CD14-positive monocyte (primary cell): Measurements from ENCODE around the gene C5. TPM values are rescaled to one million over a fixed set of nuclear protein-coding genes. Genes with fewer than 3 reads are reported as not detected.

ENCODE experiments used
- DNase-seq, 3 donors: peaks; one replicate each; pipeline ENCODE4 v3.0.0-alpha.2; 2011 to 2022
- H2AFZ ChIP-seq: 2 replicates; pipeline ENCODE4 v1.6.0; 2012; ENCODE audit warnings: mild to moderate bottlenecking, low read depth, low read length, inconsistent platforms; ENCODE audit not compliant: insufficient read depth, poor library complexity, severe bottlenecking
- H3K27ac ChIP-seq, 2 donors: 1 replicate in 1 of 2; 2 replicates in 1 of 2; pipeline ENCODE4 v1.5.1; 2012 to 2013; ENCODE audit warnings: low read length in 2 of 2, control low read depth in 1 of 2, inconsistent platforms in 1 of 2, low read depth in 1 of 2, mild to moderate bottlenecking in 1 of 2
- H3K27me3 ChIP-seq, 2 donors: one replicate each; pipeline versions ENCODE4 v1.6.0 to v1.6.1; 2011 to 2013; ENCODE audit warnings: low read length in 2 of 2; ENCODE audit not compliant: control insufficient read depth in 2 of 2, insufficient read depth in 2 of 2
- H3K36me3 ChIP-seq, 2 donors: replicated peaks in 1 of 2; 1 replicate in 1 of 2; 2 replicates in 1 of 2; pipeline versions ENCODE4 v1.5.1 to v1.6.1; 2012 to 2013; ENCODE audit warnings: low read length in 2 of 2, control low read depth in 1 of 2, inconsistent platforms in 1 of 2, mild to moderate bottlenecking in 1 of 2; ENCODE audit not compliant: insufficient read depth in 2 of 2, control insufficient read depth in 1 of 2
- H3K4me1 ChIP-seq, 2 donors: 1 replicate in 1 of 2; 2 replicates in 1 of 2; pipeline versions ENCODE4 v1.5.1 to v1.6.1; 2012 to 2013; ENCODE audit warnings: low read length in 2 of 2, control low read depth in 1 of 2, inconsistent platforms in 1 of 2, mild to moderate bottlenecking in 1 of 2, moderate library complexity in 1 of 2; ENCODE audit not compliant: insufficient read depth in 2 of 2, control insufficient read depth in 1 of 2
- H3K4me2 ChIP-seq: replicated peaks from 2 replicates; pipeline ENCODE3; 2012; ENCODE audit warnings: low read length, moderate library complexity, mild to moderate bottlenecking; ENCODE audit not compliant: poor library complexity, severe bottlenecking; ENCODE audit errors: extremely low read depth
- H3K4me3 ChIP-seq, 3 experiments: fragments of 200-600 bp in 1 of 3; sonication (generic) in 1 of 3; replicated peaks in 1 of 3; 1 replicate in 2 of 3; 2 replicates in 1 of 3; pipeline ENCODE4 v1.5.1; 2011 to 2013; ENCODE audit warnings: low read length in 3 of 3, mild to moderate bottlenecking in 3 of 3, control low read depth in 2 of 3, low read depth in 2 of 3, inconsistent platforms in 1 of 3, moderate library complexity in 1 of 3
- H3K79me2 ChIP-seq: 2 replicates; pipeline ENCODE4 v1.6.0; 2012; ENCODE audit warnings: mild to moderate bottlenecking, control low read depth, inconsistent platforms, low read length, moderate library complexity; ENCODE audit not compliant: insufficient read depth
- H3K9ac ChIP-seq: 2 replicates; pipeline ENCODE4 v1.6.0; 2017; ENCODE audit warnings: low read length, mild to moderate bottlenecking; ENCODE audit not compliant: insufficient read depth, poor library complexity, severe bottlenecking
- H3K9me3 ChIP-seq, 2 donors: replicated peaks in 1 of 2; 1 replicate in 1 of 2; 2 replicates in 1 of 2; pipeline versions ENCODE4 v1.5.1 to v1.6.1; 2012 to 2013; ENCODE audit warnings: low read length in 2 of 2, control low read depth in 1 of 2; ENCODE audit not compliant: control insufficient read depth in 1 of 2, insufficient read depth in 1 of 2
- H4K20me1 ChIP-seq: 2 replicates; pipeline ENCODE4 v1.6.0; 2012; ENCODE audit warnings: mild to moderate bottlenecking, low read length, control low read depth, moderate library complexity; ENCODE audit not compliant: insufficient read depth
- H3K27ac Mint-ChIP-seq, 7 donors: one replicate each; pipeline ENCODE4 v1.8.0; 2020; ENCODE audit warnings: mild to moderate bottlenecking in 7 of 7, mixed read lengths in 7 of 7, moderate library complexity in 6 of 7, inconsistent platforms in 2 of 7
- H3K27me3 Mint-ChIP-seq, 3 donors: one replicate each; pipeline ENCODE4 v1.8.0; 2021 to 2022; ENCODE audit warnings: low read depth in 3 of 3, mild to moderate bottlenecking in 3 of 3, mixed read lengths in 3 of 3, moderate library complexity in 3 of 3, inconsistent platforms in 1 of 3
- H3K36me3 Mint-ChIP-seq, 2 donors: one replicate each; pipeline ENCODE4 v1.8.0; 2020; ENCODE audit warnings: mixed read lengths in 2 of 2, inconsistent platforms in 1 of 2, mild to moderate bottlenecking in 1 of 2
- H3K4me1 Mint-ChIP-seq: one replicate; pipeline ENCODE4 v1.8.0; 2020; ENCODE audit warnings: mild to moderate bottlenecking, mixed read lengths
- H3K4me3 Mint-ChIP-seq, 2 donors: one replicate each; pipeline ENCODE4 v1.8.0; 2020; ENCODE audit warnings: mild to moderate bottlenecking in 2 of 2, mixed read lengths in 2 of 2, moderate library complexity in 1 of 2
- H3K9me3 Mint-ChIP-seq, 7 donors: one replicate each; pipeline ENCODE4 v1.8.0; 2020 to 2022; ENCODE audit warnings: mixed read lengths in 7 of 7, mild to moderate bottlenecking in 6 of 7, moderate library complexity in 6 of 7, inconsistent platforms in 2 of 7
- CTCF ChIP-seq: fragments of 200-600 bp; IDR thresholded peaks from one replicate; pipeline ENCODE4 v1.8.0; 2022; ENCODE audit warnings: antibody characterized with exemption, mild to moderate bottlenecking
- WGBS: methylation state at CpG from one replicate; pipeline ENCODE4 v1.1.5; 2013; ENCODE audit warnings: missing lambda C conversion rate; ENCODE audit not compliant: insufficient coverage; 5-methylcytosine and 5-hydroxymethylcytosine counted together
- intact Hi-C, 2 donors: fragments of 100-400 bp; cut with micrococcal nuclease; formaldehyde crosslinking; loops; one replicate each; pipeline versions ENCODE4 v1.15.0 to v1.15.1; 2023
- polyA plus RNA-seq, 3 donors: library from polyadenylated mRNA; depleted of rRNA in 1 of 3; unstranded in 2 of 3; stranded (reverse) in 1 of 3; fragments of 300-500 nt in 2 of 3; fragments of >200 nt in 1 of 3; fragmentation: Illumina TruSeq in 2 of 3; gene quantifications; 1 replicate in 2 of 3; 2 replicates in 1 of 3; pipeline ENCODE4 v1.2.3, GENCODE V29; 2012 to 2021

The C5 gene
- polyA plus RNA-seq, 3 donors = 0.66 to 3.5 (median 1.2) TPM

GRCh38 chr9:120949290-120949689 lies 100.8 kb downstream of the C5 start:
- Mint-ChIP-seq H3K4me1 (peaks cover 8% of the 10 kb centered on the region), H3K36me3 (peaks cover 9 to 10% of the 10 kb centered on the region in 2 donors), H3K9me3 (peaks cover 0 to 5% (median 2%) of the 10 kb centered on the region in 7 donors), H3K27me3 (peaks cover 0 to 2% (median 0%) of the 10 kb centered on the region in 3 donors), H3K4me3 (no peak overlapping the region), H3K27ac (no peak overlapping the region)
- Histone ChIP-seq H3K79me2 (no peaks in the 10 kb centered on the region), H3K4me2 (no peak overlapping the region), H2AFZ (no peak overlapping the region), H4K20me1 (no peaks in the 10 kb centered on the region), H3K36me3 (no peaks in the 10 kb centered on the region), H3K9ac (no peak overlapping the region), H3K27ac (no peak overlapping the region), H3K4me3 (no peak overlapping the region), H3K4me1 (peaks cover 19% of the 10 kb centered on the region in 2 donors), H3K9me3 (peaks cover 0 to 3% of the 10 kb centered on the region in 2 donors), H3K27me3 (no peaks in the 10 kb centered on the region)
- no peak for TF ChIP-seq CTCF
- 100% methylated on average over 1 of the region's 2 CpGs for WGBS
- DNase-seq = no peak
- intact Hi-C loops = no loop called here

GRCh38 chr9:120948824-120949223 lies 101.3 kb downstream of the C5 start:
- Histone ChIP-seq H3K9me3 (peaks cover 0 to 3% of the 10 kb centered on the region in 2 donors), H2AFZ (no peak overlapping the region), H3K79me2 (no peaks in the 10 kb centered on the region), H3K4me3 (no peak overlapping the region), H3K4me1 (peaks cover 23 to 24% of the 10 kb centered on the region in 2 donors), H3K36me3 (no peaks in the 10 kb centered on the region), H3K27ac (no peak overlapping the region), H3K4me2 (no peak overlapping the region), H3K27me3 (no peaks in the 10 kb centered on the region), H3K9ac (no peak overlapping the region), H4K20me1 (no peaks in the 10 kb centered on the region)
- H3K27ac Mint-ChIP-seq = no peak overlapping the region
- peaks cover 12% of the 10 kb centered on the region for H3K4me1 Mint-ChIP-seq
- intact Hi-C loops = no loop called here
- peaks cover 0 to 2% (median 0%) of the 10 kb centered on the region in 3 donors for H3K27me3 Mint-ChIP-seq
- peaks cover 0 to 5% (median 2%) of the 10 kb centered on the region in 7 donors for H3K9me3 Mint-ChIP-seq
- peaks cover 9 to 10% of the 10 kb centered on the region in 2 donors for H3K36me3 Mint-ChIP-seq
- no peak for TF ChIP-seq CTCF
- DNase-seq = no peak
- 100% methylated on average over 1 of the region's 1 CpG for WGBS
- no peak overlapping the region for H3K4me3 Mint-ChIP-seq
